Measurements from ENCODE around the gene STEAP1B.
A peak's percentile ranks its signal among the peaks of the same experiment; 100 is the strongest.
"Not testable (repeated sequence)": the region's sequence is repeated elsewhere in the genome, so short reads cannot be mapped to it uniquely, and the experiment has no call there.

The STEAP1B gene

GRCh38 chr7:22499888-22500689 lies at the start of gene STEAP1B:
Gene STEAP1B (minus strand): TSS chr7:22500188. CDS start chr7:22494855, 5,333 bp downstream.
- not testable (repeated sequence) for H3K9ac ChIP-seq (ENCODE audit: low read length in 2 of 2); H3K27ac ChIP-seq (ENCODE audit: low read length); H3K4me1 ChIP-seq (ENCODE audit: control insufficient read depth, insufficient read depth, low read length); H3K27me3 ChIP-seq (ENCODE audit: control insufficient read depth in 1 of 2, insufficient read depth in 2 of 2, low read length in 2 of 2); H3K36me3 ChIP-seq (ENCODE audit: control insufficient read depth in 2 of 2, insufficient read depth in 2 of 2, low read length in 2 of 2); H3K9me3 ChIP-seq (ENCODE audit: control insufficient read depth in 2 of 2, low read length in 2 of 2)
- H3K4me3 ChIP-seq (ENCODE audit: low read length in 2 of 2) = peak within 1 kb of the TSS in 1 of 2 donors; percentile 60

- H3K27ac ChIP-seq (ENCODE audit: low read length) = no peak overlapping the region
- H3K9ac ChIP-seq (ENCODE audit: low read length in 2 of 2) = no peak overlapping the region
- peaks cover 9% of the 10 kb centered on the region for H3K4me1 ChIP-seq (ENCODE audit: control insufficient read depth, insufficient read depth, low read length)
- H3K36me3 ChIP-seq (ENCODE audit: control insufficient read depth in 2 of 2, insufficient read depth in 2 of 2, low read length in 2 of 2) = no peaks in the 10 kb centered on the region
- peaks cover 32 to 33% of the 10 kb centered on the region in 2 donors for H3K27me3 ChIP-seq (ENCODE audit: control insufficient read depth in 1 of 2, insufficient read depth in 2 of 2, low read length in 2 of 2)
- H3K9me3 ChIP-seq (ENCODE audit: control insufficient read depth in 2 of 2, low read length in 2 of 2) = no peaks in the 10 kb centered on the region
- H3K4me3 ChIP-seq (ENCODE audit: low read length in 2 of 2) = no peak overlapping the region
Observed at GRCh38 chr7:22549051-22549450, 49.1 kb upstream of the STEAP1B start.

- Histone ChIP-seq H3K27ac (ENCODE audit: low read length) (no peak overlapping the region), H3K27me3 (ENCODE audit: control insufficient read depth in 1 of 2, insufficient read depth in 2 of 2, low read length in 2 of 2) (peaks cover 32 to 33% of the 10 kb centered on the region in 2 donors), H3K9me3 (ENCODE audit: control insufficient read depth in 2 of 2, low read length in 2 of 2) (no peaks in the 10 kb centered on the region), H3K36me3 (ENCODE audit: control insufficient read depth in 2 of 2, insufficient read depth in 2 of 2, low read length in 2 of 2) (no peaks in the 10 kb centered on the region), H3K4me1 (ENCODE audit: control insufficient read depth, insufficient read depth, low read length) (peaks cover 9% of the 10 kb centered on the region), H3K9ac (ENCODE audit: low read length in 2 of 2) (no peak overlapping the region), H3K4me3 (ENCODE audit: low read length in 2 of 2) (no peak overlapping the region)
Observed at GRCh38 chr7:22548313-22548712, 48.3 kb upstream of the STEAP1B start.

- H3K4me1 ChIP-seq (ENCODE audit: control insufficient read depth, insufficient read depth, low read length) = peaks cover 9% of the 10 kb centered on the region
- no peaks in the 10 kb centered on the region for H3K9me3 ChIP-seq (ENCODE audit: control insufficient read depth in 2 of 2, low read length in 2 of 2)
- no peak overlapping the region for H3K9ac ChIP-seq (ENCODE audit: low read length in 2 of 2)
- H3K27me3 ChIP-seq (ENCODE audit: control insufficient read depth in 1 of 2, insufficient read depth in 2 of 2, low read length in 2 of 2) = peaks cover 28 to 33% of the 10 kb centered on the region in 2 donors
- H3K27ac ChIP-seq (ENCODE audit: low read length) = no peak overlapping the region
- no peaks in the 10 kb centered on the region for H3K36me3 ChIP-seq (ENCODE audit: control insufficient read depth in 2 of 2, insufficient read depth in 2 of 2, low read length in 2 of 2)
- no peak overlapping the region for H3K4me3 ChIP-seq (ENCODE audit: low read length in 2 of 2)
Observed at GRCh38 chr7:22546769-22547168, 46.8 kb upstream of the STEAP1B start.

GRCh38 chr7:22545529-22545928 lies 45.5 kb upstream of the STEAP1B start:
- no peaks in the 10 kb centered on the region for H3K36me3 ChIP-seq (ENCODE audit: control insufficient read depth in 2 of 2, insufficient read depth in 2 of 2, low read length in 2 of 2)
- peaks cover 31 to 33% of the 10 kb centered on the region in 2 donors for H3K27me3 ChIP-seq (ENCODE audit: control insufficient read depth in 1 of 2, insufficient read depth in 2 of 2, low read length in 2 of 2)
- no peaks in the 10 kb centered on the region for H3K9me3 ChIP-seq (ENCODE audit: control insufficient read depth in 2 of 2, low read length in 2 of 2)
- no peak overlapping the region for H3K4me3 ChIP-seq (ENCODE audit: low read length in 2 of 2)
- no peak overlapping the region for H3K9ac ChIP-seq (ENCODE audit: low read length in 2 of 2)
- no peak overlapping the region for H3K27ac ChIP-seq (ENCODE audit: low read length)
- peaks cover 9% of the 10 kb centered on the region for H3K4me1 ChIP-seq (ENCODE audit: control insufficient read depth, insufficient read depth, low read length)

GRCh38 chr7:22544245-22544644 lies 44.3 kb upstream of the STEAP1B start:
- Histone ChIP-seq H3K27ac (ENCODE audit: low read length) (no peak overlapping the region), H3K4me3 (ENCODE audit: low read length in 2 of 2) (no peak overlapping the region), H3K36me3 (ENCODE audit: control insufficient read depth in 2 of 2, insufficient read depth in 2 of 2, low read length in 2 of 2) (no peaks in the 10 kb centered on the region), H3K9ac (ENCODE audit: low read length in 2 of 2) (no peak overlapping the region), H3K27me3 (ENCODE audit: control insufficient read depth in 1 of 2, insufficient read depth in 2 of 2, low read length in 2 of 2) (peaks cover 18 to 22% of the 10 kb centered on the region in 2 donors), H3K4me1 (ENCODE audit: control insufficient read depth, insufficient read depth, low read length) (no peaks in the 10 kb centered on the region), H3K9me3 (ENCODE audit: control insufficient read depth in 2 of 2, low read length in 2 of 2) (no peaks in the 10 kb centered on the region)

- H3K4me3 ChIP-seq (ENCODE audit: low read length in 2 of 2) = no peak overlapping the region
- no peaks in the 10 kb centered on the region for H3K9me3 ChIP-seq (ENCODE audit: control insufficient read depth in 2 of 2, low read length in 2 of 2)
- no peaks in the 10 kb centered on the region for H3K36me3 ChIP-seq (ENCODE audit: control insufficient read depth in 2 of 2, insufficient read depth in 2 of 2, low read length in 2 of 2)
- no peaks in the 10 kb centered on the region for H3K4me1 ChIP-seq (ENCODE audit: control insufficient read depth, insufficient read depth, low read length)
- no peak overlapping the region for H3K9ac ChIP-seq (ENCODE audit: low read length in 2 of 2)
- H3K27me3 ChIP-seq (ENCODE audit: control insufficient read depth in 1 of 2, insufficient read depth in 2 of 2, low read length in 2 of 2) = peaks cover 14 to 17% of the 10 kb centered on the region in 2 donors
- no peak overlapping the region for H3K27ac ChIP-seq (ENCODE audit: low read length)
Observed at GRCh38 chr7:22543169-22543568, 43.2 kb upstream of the STEAP1B start.

- Histone ChIP-seq H3K36me3 (ENCODE audit: control insufficient read depth in 2 of 2, insufficient read depth in 2 of 2, low read length in 2 of 2) (no peaks in the 10 kb centered on the region), H3K4me1 (ENCODE audit: control insufficient read depth, insufficient read depth, low read length) (no peaks in the 10 kb centered on the region), H3K4me3 (ENCODE audit: low read length in 2 of 2) (no peak overlapping the region), H3K27ac (ENCODE audit: low read length) (no peak overlapping the region), H3K27me3 (ENCODE audit: control insufficient read depth in 1 of 2, insufficient read depth in 2 of 2, low read length in 2 of 2) (peaks cover 14 to 17% of the 10 kb centered on the region in 2 donors), H3K9ac (ENCODE audit: low read length in 2 of 2) (no peak overlapping the region), H3K9me3 (ENCODE audit: control insufficient read depth in 2 of 2, low read length in 2 of 2) (no peaks in the 10 kb centered on the region)
Observed at GRCh38 chr7:22542669-22543068, 42.7 kb upstream of the STEAP1B start.

GRCh38 chr7:22542254-22542653 lies 42.3 kb upstream of the STEAP1B start:
- Histone ChIP-seq H3K27me3 (ENCODE audit: control insufficient read depth in 1 of 2, insufficient read depth in 2 of 2, low read length in 2 of 2) (peaks cover 14 to 16% of the 10 kb centered on the region in 2 donors), H3K4me1 (ENCODE audit: control insufficient read depth, insufficient read depth, low read length) (no peaks in the 10 kb centered on the region), H3K9ac (ENCODE audit: low read length in 2 of 2) (no peak overlapping the region), H3K9me3 (ENCODE audit: control insufficient read depth in 2 of 2, low read length in 2 of 2) (no peaks in the 10 kb centered on the region), H3K36me3 (ENCODE audit: control insufficient read depth in 2 of 2, insufficient read depth in 2 of 2, low read length in 2 of 2) (no peaks in the 10 kb centered on the region), H3K4me3 (ENCODE audit: low read length in 2 of 2) (no peak overlapping the region), H3K27ac (ENCODE audit: low read length) (no peak overlapping the region)

- H3K27me3 ChIP-seq (ENCODE audit: control insufficient read depth in 1 of 2, insufficient read depth in 2 of 2, low read length in 2 of 2) = peaks cover 11 to 14% of the 10 kb centered on the region in 2 donors
- no peak overlapping the region for H3K4me3 ChIP-seq (ENCODE audit: low read length in 2 of 2)
- H3K9ac ChIP-seq (ENCODE audit: low read length in 2 of 2) = no peak overlapping the region
- no peak overlapping the region for H3K27ac ChIP-seq (ENCODE audit: low read length)
- no peaks in the 10 kb centered on the region for H3K36me3 ChIP-seq (ENCODE audit: control insufficient read depth in 2 of 2, insufficient read depth in 2 of 2, low read length in 2 of 2)
- no peaks in the 10 kb centered on the region for H3K9me3 ChIP-seq (ENCODE audit: control insufficient read depth in 2 of 2, low read length in 2 of 2)
- H3K4me1 ChIP-seq (ENCODE audit: control insufficient read depth, insufficient read depth, low read length) = no peaks in the 10 kb centered on the region
Observed at GRCh38 chr7:22541789-22542188, 41.8 kb upstream of the STEAP1B start.

GRCh38 chr7:22528537-22528936 lies 28.5 kb upstream of the STEAP1B start:
- H3K36me3 ChIP-seq (ENCODE audit: control insufficient read depth in 2 of 2, insufficient read depth in 2 of 2, low read length in 2 of 2); H3K9ac ChIP-seq (ENCODE audit: low read length in 2 of 2); H3K27me3 ChIP-seq (ENCODE audit: control insufficient read depth in 1 of 2, insufficient read depth in 2 of 2, low read length in 2 of 2); H3K4me3 ChIP-seq (ENCODE audit: low read length in 2 of 2); H3K4me1 ChIP-seq (ENCODE audit: control insufficient read depth, insufficient read depth, low read length); H3K9me3 ChIP-seq (ENCODE audit: control insufficient read depth in 2 of 2, low read length in 2 of 2); H3K27ac ChIP-seq (ENCODE audit: low read length): not testable (repeated sequence)
